NCI-H1417 (cell line): Measurements from ENCODE around the gene ELANE.
"Not testable (repeated sequence)": the region's sequence is repeated elsewhere in the genome, so short reads cannot be mapped to it uniquely, and the experiment has no call there.

Experiments used
- DNase-seq, 3 experiments: peaks; one replicate each; lab custom pipeline; 2025; lab: John Stamatoyannopoulos, UW

Gene ELANE

GRCh38 chr19:862581-863314 lies 10.6 kb downstream of the ELANE start:
- DNase-seq = peak; percentile 44 to 65 (median 63)

GRCh38 chr19:863315-863620 lies 11.2 kb downstream of the ELANE start:
- DNase-seq = no peak

GRCh38 chr19:866769-867300 lies 14.7 kb downstream of the ELANE start:
- DNase-seq = no peak

- DNase-seq = peak in 2 of 3 experiments; percentile 52 to 73
These were observed 15.2 kb downstream of the ELANE start for GRCh38 chr19:867301-867793.

GRCh38 chr19:867855-868457 lies 15.9 kb downstream of the ELANE start:
- DNase-seq = no peak

GRCh38 chr19:868458-869244 lies 16.5 kb downstream of the ELANE start:
- DNase-seq = no peak

GRCh38 chr19:869245-870177 lies 17.4 kb downstream of the ELANE start:
- no peak for DNase-seq

- no peak for DNase-seq
These were observed 18.2 kb downstream of the ELANE start for GRCh38 chr19:870314-870713.

GRCh38 chr19:870963-871401 lies 18.9 kb downstream of the ELANE start:
- no peak for DNase-seq

GRCh38 chr19:871446-872265 lies 19.6 kb downstream of the ELANE start:
- no peak for DNase-seq

- peak in 1 of 3 experiments; percentile 35 for DNase-seq
These were observed 20.3 kb downstream of the ELANE start for GRCh38 chr19:872266-872951.

GRCh38 chr19:873084-873483 lies 21.0 kb downstream of the ELANE start:
- no peak for DNase-seq

GRCh38 chr19:873561-874041 lies 21.5 kb downstream of the ELANE start:
- no peak for DNase-seq

- no peak for DNase-seq
These were observed 23.3 kb downstream of the ELANE start for GRCh38 chr19:875265-875879.

- no peak for DNase-seq
These were observed 24.0 kb downstream of the ELANE start for GRCh38 chr19:876089-876488.

GRCh38 chr19:876780-877314 lies 24.7 kb downstream of the ELANE start:
- DNase-seq = peak in 1 of 3 experiments; percentile 56

- not testable (repeated sequence) for DNase-seq
These were observed 26.0 kb downstream of the ELANE start for GRCh38 chr19:877992-878660.

GRCh38 chr19:878751-879561 lies 26.9 kb downstream of the ELANE start:
- not testable (repeated sequence) for DNase-seq
